GM20431 (cell line): ENCODE results near the gene FGFR2.

Source experiments
- in situ Hi-C: fragments of 300-500 bp; cut with MseI, MboI; formaldehyde crosslinking; loops from one replicate; pipeline ENCODE4 v1.15.0; 2020; ENCODE audit warnings: low sequenced_read_pairs; ENCODE audit not compliant: unreplicated experiment

The FGFR2 gene

GRCh38 chr10:121509112-121509511 lies 89.1 kb downstream of the FGFR2 start:
- in situ Hi-C loops, result no loop called here

- in situ Hi-C loops, result no loop called here
These were observed 94.6 kb downstream of the FGFR2 start for GRCh38 chr10:121503587-121504051.

GRCh38 chr10:121501796-121502195 lies 96.4 kb downstream of the FGFR2 start:
- in situ Hi-C loops, result no loop called here

GRCh38 chr10:121500701-121501332 lies 97.4 kb downstream of the FGFR2 start:
- in situ Hi-C loops, result no loop called here

- in situ Hi-C loops, result no loop called here
These were observed 100.5 kb downstream of the FGFR2 start for GRCh38 chr10:121497513-121498470.

GRCh38 chr10:121495719-121496118 lies 102.5 kb downstream of the FGFR2 start:
- in situ Hi-C loops, result no loop called here

GRCh38 chr10:121494296-121494695 lies 103.9 kb downstream of the FGFR2 start:
- in situ Hi-C loops, result no loop called here

- in situ Hi-C loops, result no loop called here
These were observed 104.7 kb downstream of the FGFR2 start for GRCh38 chr10:121493521-121493920.

- in situ Hi-C loops, result no loop called here
These were observed 107.2 kb downstream of the FGFR2 start for GRCh38 chr10:121490871-121491519.

GRCh38 chr10:121485436-121486139 lies 112.7 kb downstream of the FGFR2 start:
- in situ Hi-C loops, result no loop called here

- in situ Hi-C loops, result no loop called here
These were observed 113.4 kb downstream of the FGFR2 start for GRCh38 chr10:121484816-121485215.

GRCh38 chr10:121484401-121484800 lies 113.8 kb downstream of the FGFR2 start:
- in situ Hi-C loops, result no loop called here

GRCh38 chr10:121481180-121481579 lies 117.1 kb downstream of the FGFR2 start:
- in situ Hi-C loops, result no loop called here

- in situ Hi-C loops, result no loop called here
These were observed 119.7 kb downstream of the FGFR2 start for GRCh38 chr10:121478556-121478955.

- in situ Hi-C loops, result no loop called here
These were observed 128.2 kb downstream of the FGFR2 start for GRCh38 chr10:121469797-121470606.

GRCh38 chr10:121468726-121469125 lies 129.5 kb downstream of the FGFR2 start:
- in situ Hi-C loops, result no loop called here

GRCh38 chr10:121466424-121466823 lies 131.8 kb downstream of the FGFR2 start:
- in situ Hi-C loops, result no loop called here

- in situ Hi-C loops, result no loop called here
These were observed 133.0 kb downstream of the FGFR2 start for GRCh38 chr10:121465215-121465614.

- in situ Hi-C loops, result no loop called here
These were observed 133.7 kb downstream of the FGFR2 start for GRCh38 chr10:121464517-121464916.
